ENCODE data around the gene IFIT1B.

DNA sequence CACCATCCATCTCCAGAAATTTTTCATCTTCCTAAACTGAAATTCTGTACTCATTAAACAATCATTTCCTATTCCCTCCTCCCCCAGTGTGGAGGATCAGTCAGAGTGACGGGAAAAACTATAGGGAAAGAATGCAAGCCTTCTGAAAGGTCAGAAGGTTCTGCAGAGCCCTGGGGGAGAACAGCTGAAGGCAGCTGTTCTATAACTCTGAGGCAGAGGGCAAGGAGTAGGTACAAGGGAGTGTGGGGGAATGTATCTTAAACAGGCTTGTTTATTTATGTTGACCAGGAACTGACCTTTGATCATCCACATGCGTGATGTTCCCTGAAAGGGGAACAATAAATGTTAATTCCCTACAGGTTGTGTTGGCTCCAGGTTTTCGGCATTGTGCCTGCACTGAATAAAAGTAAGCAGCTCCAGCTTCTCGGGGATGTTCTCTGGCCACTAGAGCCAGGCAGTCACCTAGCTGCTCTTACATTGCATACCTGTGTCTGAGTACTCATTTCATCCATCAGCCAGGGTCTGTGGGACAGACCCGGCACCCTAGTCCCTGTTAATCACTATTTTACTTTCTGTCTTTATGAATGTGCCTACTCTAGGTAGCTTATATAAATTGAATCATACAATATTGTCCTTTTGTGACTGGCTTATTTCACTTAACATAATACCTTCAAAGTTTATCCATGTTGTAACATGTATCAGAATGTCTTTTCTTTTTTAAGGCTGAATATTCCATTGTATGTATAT, 20.3 kb downstream of the IFIT1B start:
- TF ChIP-seq KDM5A (IDR thresholded peaks at IDR 0.05; ENCODE audit: low read length) = no peak
- no peak for TF ChIP-seq EZH2 (IDR thresholded peaks at IDR 0.05; ENCODE audit: low read depth, low read length, severe bottlenecking)
- no peak for TF ChIP-seq MAX (IDR thresholded peaks at IDR 0.05)
- TF ChIP-seq CTCF (IDR thresholded peaks at IDR 0.05; ENCODE audit: control extremely low read depth in 1 of 3, insufficient read depth in 1 of 3, low read depth in 1 of 3, low read length in 3 of 3) = no peak
- no peak for TF ChIP-seq POLR2AphosphoS5 (IDR thresholded peaks at IDR 0.05; ENCODE audit: low read depth, low read length)
- TF ChIP-seq MAFK (IDR thresholded peaks at IDR 0.05; ENCODE audit: low read depth, low read length) = no peak
- TF ChIP-seq SRF (IDR thresholded peaks at IDR 0.05; ENCODE audit: low read depth, low read length) = no peak
- no peak for TF ChIP-seq RAD21 (IDR thresholded peaks at IDR 0.05 in 1 of 2, conservative IDR thresholded peaks at IDR 0.05 in 1 of 2; ENCODE audit: low read depth in 2 of 2, low read length in 2 of 2)
- no peak for TF ChIP-seq HDAC2 (IDR thresholded peaks at IDR 0.05; ENCODE audit: borderline replicate concordance in 1 of 2, low read depth in 2 of 2, low read length in 2 of 2)
- TF ChIP-seq GABPA (IDR thresholded peaks at IDR 0.05; ENCODE audit: borderline replicate concordance, insufficient read depth, low read length) = no peak
- no peak for TF ChIP-seq EGR1 (IDR thresholded peaks at IDR 0.05; ENCODE audit: borderline replicate concordance, low read depth, low read length)
- no peak for TF ChIP-seq SUZ12 (IDR thresholded peaks at IDR 0.05; ENCODE audit: low read length)

Measured in H1 (cell line).